Stimulated activated CD4-positive, alpha-beta T cell treated with anti-CD3 and anti-CD28 coated beads, Interleukin-1b, Interleukin-23, amount 100 ng/mL, for 1 hour (primary cell): ENCODE results near the gene KIAA1614.
"Not testable (repeated sequence)": the region's sequence is repeated elsewhere in the genome, so short reads cannot be mapped to it uniquely, and the experiment has no call there.

Source experiments
- DNase-seq, 2 donors: peaks; one replicate each; pipeline ENCODE4 v3.0.0-alpha.2; 2020; ENCODE audit warnings: low read depth in 2 of 2

The KIAA1614 gene

GRCh38 chr1:180941518-180942275, 29.0 kb downstream of the KIAA1614 start:
- no peak for DNase-seq

GRCh38 chr1:180945151-180945550, 32.5 kb downstream of the KIAA1614 start:
- no peak for DNase-seq

GRCh38 chr1:180945551-180945950, 32.9 kb downstream of the KIAA1614 start:
- no peak for DNase-seq

- no peak for DNase-seq
Observed at GRCh38 chr1:180946056-180946455, 33.4 kb downstream of the KIAA1614 start.

GRCh38 chr1:180946541-180947498, 34.1 kb downstream of the KIAA1614 start:
- no peak for DNase-seq

- no peak for DNase-seq
Observed at GRCh38 chr1:180947499-180947885, 34.8 kb downstream of the KIAA1614 start.

GRCh38 chr1:180947901-180948640, 35.4 kb downstream of the KIAA1614 start:
- no peak for DNase-seq

- no peak for DNase-seq
Observed at GRCh38 chr1:180948641-180949615, 36.2 kb downstream of the KIAA1614 start.

GRCh38 chr1:180949616-180950000, 36.9 kb downstream of the KIAA1614 start:
- DNase-seq: no peak

GRCh38 chr1:180950321-180950720, 37.6 kb downstream of the KIAA1614 start:
- no peak for DNase-seq

- DNase-seq: no peak
Observed at GRCh38 chr1:180951186-180951745, 38.6 kb downstream of the KIAA1614 start.

- DNase-seq: no peak
Observed at GRCh38 chr1:180951836-180952656, 39.3 kb downstream of the KIAA1614 start.

GRCh38 chr1:180952657-180953013, 39.9 kb downstream of the KIAA1614 start:
- DNase-seq: no peak

- no peak for DNase-seq
Observed at GRCh38 chr1:180953291-180954004, 40.8 kb downstream of the KIAA1614 start.

GRCh38 chr1:180954005-180954800, 41.5 kb downstream of the KIAA1614 start:
- DNase-seq: peak; percentile 8 to 43

- no peak for DNase-seq
Observed at GRCh38 chr1:180954801-180955165, 42.1 kb downstream of the KIAA1614 start.

GRCh38 chr1:180956028-180956640, 43.4 kb downstream of the KIAA1614 start:
- DNase-seq: no peak

- not testable (repeated sequence) for DNase-seq
Observed at GRCh38 chr1:180959620-180960019, 46.9 kb downstream of the KIAA1614 start.
